ENCODE data around the gene IL4I1. TPM values are rescaled to one million over a fixed set of nuclear protein-coding genes. Genes with fewer than 3 reads are reported as not detected.

The IL4I1 gene
- total and polyA plus RNA-seq, 11 donors: 0.27 to 21.6 (median 0.44) TPM; not detected in 4

GRCh38 chr19:49930483-49931011, 33.9 kb upstream of the IL4I1 start:
- 43 to 61% (median 53%) methylated on average over 15 of the region's 15 CpGs for WGBS, 4 donors
- TF ChIP-seq CTCF (IDR thresholded peaks at IDR 0.05) (no peak), POLR2A (IDR thresholded peaks at IDR 0.05) (no peak)

GRCh38 chr19:49929611-49930482, 33.2 kb upstream of the IL4I1 start:
- peak in 3 of 12 donors; percentile 5 to 15 (median 5) for TF ChIP-seq CTCF (IDR thresholded peaks at IDR 0.05)
- no peak for TF ChIP-seq POLR2A (IDR thresholded peaks at IDR 0.05)
- Histone ChIP-seq H3K27me3 (no peaks in the 10 kb centered on the region), H3K9me3 (no peaks in the 10 kb centered on the region), H3K4me1 (peaks cover 0 to 38% (median 23%) of the 10 kb centered on the region in 12 donors), H3K36me3 (peaks cover 0 to 28% (median 20%) of the 10 kb centered on the region in 9 donors), H3K27ac (peak overlapping the region; percentile 87 to 98 (median 94)), H3K4me3 (peak overlapping the region; percentile 54 to 99 (median 87))
- peak; percentile 91 to 96 (median 92) for ATAC-seq
- intact Hi-C loops (cut with DNase I): loop anchor here in 2 of 10 donors (5.0 to 10.0 kb wide), 2 partner anchors 53 to 205 kb away; partner anchors contain the start of genes AKT1S1 (in 1 of the 2) and TBC1D17 (in 1 of the 2)
- 3% methylated on average over 39 to 43 of the region's 43 CpGs for WGBS, 4 donors
- DNase-seq: peak; percentile 94 to 97 (median 95)

More at GRCh38 chr19:49930483-49931011, 33.9 kb upstream of the IL4I1 start:
- DNase-seq (peak in 4 of 5 donors; percentile 53 to 63 (median 60)), ATAC-seq (peak in 2 of 4 donors; percentile 5 to 12)
- Histone ChIP-seq H3K27me3 (no peaks in the 10 kb centered on the region), H3K4me3 (peak overlapping the region in 9 of 12 donors; percentile 73 to 99 (median 88)), H3K9me3 (no peaks in the 10 kb centered on the region), H3K4me1 (peaks cover 0 to 31% (median 19%) of the 10 kb centered on the region in 12 donors), H3K27ac (peak overlapping the region in 11 of 12 donors; percentile 89 to 98 (median 94)), H3K36me3 (peaks cover 0 to 21% (median 16%) of the 10 kb centered on the region in 9 donors)
- intact Hi-C loops (cut with DNase I): loop anchor here in 1 of 10 donors (10.0 kb wide), 1 partner anchor 204 kb away; no protein-coding TSS in a partner anchor

- Histone ChIP-seq H3K9me3 (no peaks in the 10 kb centered on the region), H3K4me1 (peaks cover 0 to 45% (median 26%) of the 10 kb centered on the region in 12 donors), H3K27ac (peak within 1 kb of the TSS; percentile 87 to 98 (median 94)), H3K36me3 (peaks cover 0 to 34% (median 20%) of the 10 kb centered on the region in 9 donors), H3K27me3 (no peaks in the 10 kb centered on the region), H3K4me3 (peak within 1 kb of the TSS; percentile 54 to 99 (median 87))
- intact Hi-C loops (cut with DNase I): loop anchor here in 1 of 10 donors (5.0 kb wide), 1 partner anchor 52 kb away; the partner anchor contains the start of genes AKT1S1 and TBC1D17
- TF ChIP-seq POLR2A (IDR thresholded peaks at IDR 0.05): no peak
- no peak for TF ChIP-seq CTCF (IDR thresholded peaks at IDR 0.05)
- ATAC-seq: peak; percentile 60 to 76 (median 74)
- DNase-seq: peak; percentile 89 to 96 (median 92)
- 0 to 1% (median 0%) methylated on average over 37 to 48 of the region's 48 CpGs for WGBS, 4 donors
Observed at GRCh38 chr19:49929121-49929610, 32.5 kb upstream of the IL4I1 start, which contains the start of the genes ATF5 and NUP62. ATF5 (plus strand) TSS chr19:49929205; CDS start chr19:49930851, 1,646 bp downstream. NUP62 (minus strand) TSS chr19:49929504; CDS start chr19:49909807, 19,697 bp downstream.
